GM19043 (cell line): ENCODE results near the gene SMOC2.

ENCODE experiments used
- ATAC-seq: cut with Tn5 transposase; IDR thresholded peaks from one replicate; pipeline ENCODE4 v1.9.1; 2021; ENCODE audit warnings: low read depth; ENCODE audit not compliant: unreplicated experiment

Gene SMOC2

GRCh38 chr6:168616816-168617765 is 176.1 kb downstream of the SMOC2 start:
- no peak for ATAC-seq

- no peak for ATAC-seq
Measured at GRCh38 chr6:168618546-168619315, 177.7 kb downstream of the SMOC2 start.

- ATAC-seq, result no peak
Measured at GRCh38 chr6:168619560-168620314, 178.8 kb downstream of the SMOC2 start.

- no peak for ATAC-seq
Measured at GRCh38 chr6:168620578-168620977, 179.6 kb downstream of the SMOC2 start.

- ATAC-seq, result no peak
Measured at GRCh38 chr6:168623736-168624135, 182.8 kb downstream of the SMOC2 start.

- no peak for ATAC-seq
Measured at GRCh38 chr6:168624540-168624939, 183.6 kb downstream of the SMOC2 start.

GRCh38 chr6:168624948-168625347 is 184.0 kb downstream of the SMOC2 start:
- no peak for ATAC-seq

GRCh38 chr6:168625602-168626001 is 184.6 kb downstream of the SMOC2 start:
- no peak for ATAC-seq

GRCh38 chr6:168626046-168626602 is 185.1 kb downstream of the SMOC2 start:
- ATAC-seq, result no peak

GRCh38 chr6:168627506-168628175 is 186.7 kb downstream of the SMOC2 start:
- ATAC-seq, result no peak

GRCh38 chr6:168628176-168628553 is 187.2 kb downstream of the SMOC2 start:
- ATAC-seq, result no peak

- ATAC-seq, result no peak
Measured at GRCh38 chr6:168628732-168629245, 187.8 kb downstream of the SMOC2 start.

GRCh38 chr6:168631564-168631963 is 190.6 kb downstream of the SMOC2 start:
- ATAC-seq, result no peak

GRCh38 chr6:168632694-168633093 is 191.7 kb downstream of the SMOC2 start:
- ATAC-seq, result no peak

- ATAC-seq, result no peak
Measured at GRCh38 chr6:168634541-168635328, 193.8 kb downstream of the SMOC2 start.

GRCh38 chr6:168636147-168637004 is 195.4 kb downstream of the SMOC2 start:
- ATAC-seq, result no peak

GRCh38 chr6:168637834-168638233 is 196.8 kb downstream of the SMOC2 start:
- no peak for ATAC-seq
